ENCODE measurements around the gene PEX11A.

PEX11A gene

DNA sequence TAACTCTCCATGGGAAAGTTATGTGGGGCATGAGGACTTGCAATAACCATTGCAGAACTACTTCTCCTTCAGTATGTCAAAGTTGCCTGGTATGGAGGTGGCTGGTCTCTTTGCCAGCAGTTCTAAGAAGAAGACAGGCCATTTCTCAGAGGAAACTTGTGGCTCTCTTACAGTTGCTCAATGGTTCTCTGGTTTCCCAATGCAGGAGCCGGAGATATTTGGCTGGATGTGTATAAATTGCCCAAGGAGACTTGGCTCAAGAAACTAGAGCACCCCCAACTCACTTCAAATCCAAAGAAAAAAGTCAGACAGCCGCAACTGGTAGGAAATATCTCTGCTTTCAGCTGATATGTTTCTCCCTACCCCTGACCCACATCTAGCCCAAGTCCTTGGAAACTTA lies 24.2 kb upstream of the PEX11A start:
- Histone ChIP-seq H3K27ac (ENCODE audit: low read depth, low read length) (no peak overlapping the region), H3K27me3 (ENCODE audit: control insufficient read depth, low read length) (no peaks in the 10 kb centered on the region), H3K9me2 (replicated peaks; ENCODE audit: control insufficient read depth, low read length) (no peaks in the 10 kb centered on the region), H3K79me2 (ENCODE audit: control insufficient read depth, low read length) (no peaks in the 10 kb centered on the region), H3K36me3 (ENCODE audit: control insufficient read depth, low read length) (no peaks in the 10 kb centered on the region), H3K9me3 (ENCODE audit: control insufficient read depth, insufficient read depth, low read length) (no peaks in the 10 kb centered on the region), H4K20me1 (ENCODE audit: control insufficient read depth, insufficient read depth, low read depth, low read length) (no peaks in the 10 kb centered on the region), H3K4me1 (ENCODE audit: control insufficient read depth, low read length) (no peaks in the 10 kb centered on the region), H3F3A (ENCODE audit: control insufficient read depth, insufficient read depth) (no peaks in the 10 kb centered on the region), H3K4me3 (ENCODE audit: low read length) (no peak overlapping the region), H3K4me2 (ENCODE audit: low read length) (no peak overlapping the region)
- TF ChIP-seq EZH2phosphoT487 (IDR thresholded peaks at IDR 0.05; ENCODE audit: borderline replicate concordance, low read length): no peak
- TF ChIP-seq, protein P1, sequence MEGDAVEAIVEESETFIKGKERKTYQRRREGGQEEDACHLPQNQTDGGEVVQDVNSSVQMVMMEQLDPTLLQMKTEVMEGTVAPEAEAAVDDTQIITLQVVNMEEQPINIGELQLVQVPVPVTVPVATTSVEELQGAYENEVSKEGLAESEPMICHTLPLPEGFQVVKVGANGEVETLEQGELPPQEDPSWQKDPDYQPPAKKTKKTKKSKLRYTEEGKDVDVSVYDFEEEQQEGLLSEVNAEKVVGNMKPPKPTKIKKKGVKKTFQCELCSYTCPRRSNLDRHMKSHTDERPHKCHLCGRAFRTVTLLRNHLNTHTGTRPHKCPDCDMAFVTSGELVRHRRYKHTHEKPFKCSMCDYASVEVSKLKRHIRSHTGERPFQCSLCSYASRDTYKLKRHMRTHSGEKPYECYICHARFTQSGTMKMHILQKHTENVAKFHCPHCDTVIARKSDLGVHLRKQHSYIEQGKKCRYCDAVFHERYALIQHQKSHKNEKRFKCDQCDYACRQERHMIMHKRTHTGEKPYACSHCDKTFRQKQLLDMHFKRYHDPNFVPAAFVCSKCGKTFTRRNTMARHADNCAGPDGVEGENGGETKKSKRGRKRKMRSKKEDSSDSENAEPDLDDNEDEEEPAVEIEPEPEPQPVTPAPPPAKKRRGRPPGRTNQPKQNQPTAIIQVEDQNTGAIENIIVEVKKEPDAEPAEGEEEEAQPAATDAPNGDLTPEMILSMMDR (IDR thresholded peaks at IDR 0.05; ENCODE audit: low read depth, low read length, poor library complexity, severe bottlenecking): no peak

DNA sequence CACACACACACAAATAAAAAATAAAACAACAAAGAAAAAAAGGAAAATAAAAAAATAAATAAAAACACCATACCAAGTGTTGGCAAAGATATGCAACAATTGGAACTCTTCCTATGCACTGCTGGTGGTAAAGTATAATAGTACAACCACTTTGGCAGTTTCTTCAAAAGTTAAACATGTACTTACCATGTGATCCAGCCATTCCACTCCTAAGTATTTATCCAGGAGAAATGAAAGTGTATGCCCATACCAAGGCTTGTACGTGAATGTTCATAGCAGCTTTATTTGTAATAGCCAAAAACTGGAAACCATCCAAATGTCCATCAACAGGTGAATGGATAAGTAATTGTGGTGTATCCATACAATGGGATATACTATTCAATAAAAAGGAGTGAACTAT lies 17.0 kb upstream of the PEX11A start:
- H3K27me3 ChIP-seq (ENCODE audit: control insufficient read depth, low read length): no peaks in the 10 kb centered on the region
- no peak for TF ChIP-seq EZH2phosphoT487 (IDR thresholded peaks at IDR 0.05; ENCODE audit: borderline replicate concordance, low read length)
- TF ChIP-seq, protein P1 (IDR thresholded peaks at IDR 0.05; ENCODE audit: low read depth, low read length, poor library complexity, severe bottlenecking): no peak
- no peak overlapping the region for H3K4me2 ChIP-seq (ENCODE audit: low read length)
- H3K9me2 ChIP-seq (replicated peaks; ENCODE audit: control insufficient read depth, low read length): no peaks in the 10 kb centered on the region
- H3K4me1 ChIP-seq (ENCODE audit: control insufficient read depth, low read length): no peaks in the 10 kb centered on the region
- no peaks in the 10 kb centered on the region for H3K79me2 ChIP-seq (ENCODE audit: control insufficient read depth, low read length)
- H3K9me3 ChIP-seq (ENCODE audit: control insufficient read depth, insufficient read depth, low read length): no peaks in the 10 kb centered on the region
- no peaks in the 10 kb centered on the region for H3F3A ChIP-seq (ENCODE audit: control insufficient read depth, insufficient read depth)
- H3K4me3 ChIP-seq (ENCODE audit: low read length): no peak overlapping the region
- no peaks in the 10 kb centered on the region for H3K36me3 ChIP-seq (ENCODE audit: control insufficient read depth, low read length)
- H4K20me1 ChIP-seq (ENCODE audit: control insufficient read depth, insufficient read depth, low read depth, low read length): no peaks in the 10 kb centered on the region
- H3K27ac ChIP-seq (ENCODE audit: low read depth, low read length): no peak overlapping the region

DNA sequence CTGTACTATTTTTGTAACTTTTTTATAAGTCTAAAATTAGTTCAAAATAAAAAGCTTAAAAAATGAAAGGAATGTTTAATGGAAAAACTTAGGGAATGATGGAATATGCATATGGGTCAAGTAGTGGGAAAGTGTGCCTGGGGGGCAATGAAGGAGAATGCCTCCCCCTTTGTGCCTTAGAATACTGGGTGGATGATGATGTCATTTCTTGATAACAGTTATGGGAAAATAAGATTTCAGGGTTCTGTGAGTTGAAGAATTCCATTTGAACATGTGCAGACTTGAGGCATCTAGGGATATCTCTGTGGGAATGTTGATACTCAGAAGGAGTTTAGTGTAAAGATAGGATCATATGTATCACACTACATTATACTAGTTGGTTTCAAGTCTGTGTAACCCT lies 13.9 kb upstream of the PEX11A start:
- Histone ChIP-seq H4K20me1 (ENCODE audit: control insufficient read depth, insufficient read depth, low read depth, low read length) (no peaks in the 10 kb centered on the region), H3K9me3 (ENCODE audit: control insufficient read depth, insufficient read depth, low read length) (no peaks in the 10 kb centered on the region), H3K36me3 (ENCODE audit: control insufficient read depth, low read length) (no peaks in the 10 kb centered on the region), H3K9me2 (replicated peaks; ENCODE audit: control insufficient read depth, low read length) (no peaks in the 10 kb centered on the region), H3K27me3 (ENCODE audit: control insufficient read depth, low read length) (no peaks in the 10 kb centered on the region), H3K4me2 (ENCODE audit: low read length) (no peak overlapping the region), H3K4me1 (ENCODE audit: control insufficient read depth, low read length) (no peaks in the 10 kb centered on the region), H3K27ac (ENCODE audit: low read depth, low read length) (no peak overlapping the region), H3K79me2 (ENCODE audit: control insufficient read depth, low read length) (no peaks in the 10 kb centered on the region), H3F3A (ENCODE audit: control insufficient read depth, insufficient read depth) (no peaks in the 10 kb centered on the region), H3K4me3 (ENCODE audit: low read length) (no peak overlapping the region)
- no peak for TF ChIP-seq EZH2phosphoT487 (IDR thresholded peaks at IDR 0.05; ENCODE audit: borderline replicate concordance, low read length)
- TF ChIP-seq, protein P1 (IDR thresholded peaks at IDR 0.05; ENCODE audit: low read depth, low read length, poor library complexity, severe bottlenecking): no peak
